Stimulated activated naive CD8-positive, alpha-beta T cell treated with anti-CD3 and anti-CD28 coated beads, Interleukin-15, Interleukin-2, amounts not matched to agents 100 ng/mL and 50 ng/mL, for 24 hours (primary cell): ENCODE measurements around the gene BEGAIN.
"Not testable (repeated sequence)": the region's sequence is repeated elsewhere in the genome, so short reads cannot be mapped to it uniquely, and the experiment has no call there.

ENCODE experiments used
- H3K27ac Mint-ChIP-seq: one replicate; pipeline ENCODE4 v1.8.0; 2021; ENCODE audit warnings: mild to moderate bottlenecking, mixed read lengths
- H3K27me3 Mint-ChIP-seq: one replicate; pipeline ENCODE4 v1.8.0; 2021; ENCODE audit warnings: mixed read lengths
- H3K36me3 Mint-ChIP-seq: one replicate; pipeline ENCODE4 v1.8.0; 2021; ENCODE audit warnings: low read depth, mixed read lengths
- H3K4me1 Mint-ChIP-seq: one replicate; pipeline ENCODE4 v1.8.0; 2021; ENCODE audit warnings: low read depth, mixed read lengths
- H3K4me3 Mint-ChIP-seq: one replicate; pipeline ENCODE4 v1.8.0; 2021; ENCODE audit warnings: mild to moderate bottlenecking, mixed read lengths
- H3K9me3 Mint-ChIP-seq: one replicate; pipeline ENCODE4 v1.8.0; 2021; ENCODE audit warnings: mixed read lengths

BEGAIN gene

DNA sequence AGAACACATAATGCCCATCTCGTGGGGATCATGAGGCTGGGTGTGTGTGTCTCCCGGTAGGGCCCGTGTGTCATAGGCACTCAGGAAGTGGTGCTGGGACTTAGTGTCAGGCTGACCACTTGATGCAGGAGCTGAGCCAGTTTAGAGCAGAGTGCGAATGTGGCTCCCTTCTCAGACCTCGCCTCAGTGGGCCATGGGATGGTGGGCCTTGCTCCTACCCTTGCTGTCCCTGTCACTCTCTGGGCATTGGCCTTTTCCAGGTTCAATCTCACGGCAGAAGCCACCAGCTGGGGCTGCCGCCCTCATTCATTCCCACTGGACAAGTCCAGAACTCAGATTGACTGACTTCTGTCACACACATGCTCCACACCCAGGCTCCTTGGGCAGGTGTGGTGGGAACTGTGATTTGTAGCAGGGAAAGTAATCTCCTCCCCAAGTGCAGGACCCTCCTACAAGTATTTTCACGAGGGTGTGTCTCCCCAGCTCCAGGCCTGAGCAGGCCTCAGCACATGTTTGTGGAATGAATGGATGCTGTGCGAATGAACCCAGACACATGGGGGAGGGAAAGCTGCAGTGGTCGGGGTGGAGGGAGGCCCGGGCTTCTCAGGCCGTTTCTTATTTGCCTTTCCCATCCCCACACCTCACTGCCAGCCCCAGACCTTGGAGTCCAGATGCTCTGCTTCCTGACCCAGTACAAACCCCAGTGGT lies 54.9 kb downstream of the BEGAIN start:
- Mint-ChIP-seq H3K27me3 (no peaks in the 10 kb centered on the region), H3K9me3 (no peaks in the 10 kb centered on the region), H3K4me3 (no peak overlapping the region), H3K27ac (no peak overlapping the region), H3K4me1 (no peaks in the 10 kb centered on the region), H3K36me3 (no peaks in the 10 kb centered on the region)

DNA sequence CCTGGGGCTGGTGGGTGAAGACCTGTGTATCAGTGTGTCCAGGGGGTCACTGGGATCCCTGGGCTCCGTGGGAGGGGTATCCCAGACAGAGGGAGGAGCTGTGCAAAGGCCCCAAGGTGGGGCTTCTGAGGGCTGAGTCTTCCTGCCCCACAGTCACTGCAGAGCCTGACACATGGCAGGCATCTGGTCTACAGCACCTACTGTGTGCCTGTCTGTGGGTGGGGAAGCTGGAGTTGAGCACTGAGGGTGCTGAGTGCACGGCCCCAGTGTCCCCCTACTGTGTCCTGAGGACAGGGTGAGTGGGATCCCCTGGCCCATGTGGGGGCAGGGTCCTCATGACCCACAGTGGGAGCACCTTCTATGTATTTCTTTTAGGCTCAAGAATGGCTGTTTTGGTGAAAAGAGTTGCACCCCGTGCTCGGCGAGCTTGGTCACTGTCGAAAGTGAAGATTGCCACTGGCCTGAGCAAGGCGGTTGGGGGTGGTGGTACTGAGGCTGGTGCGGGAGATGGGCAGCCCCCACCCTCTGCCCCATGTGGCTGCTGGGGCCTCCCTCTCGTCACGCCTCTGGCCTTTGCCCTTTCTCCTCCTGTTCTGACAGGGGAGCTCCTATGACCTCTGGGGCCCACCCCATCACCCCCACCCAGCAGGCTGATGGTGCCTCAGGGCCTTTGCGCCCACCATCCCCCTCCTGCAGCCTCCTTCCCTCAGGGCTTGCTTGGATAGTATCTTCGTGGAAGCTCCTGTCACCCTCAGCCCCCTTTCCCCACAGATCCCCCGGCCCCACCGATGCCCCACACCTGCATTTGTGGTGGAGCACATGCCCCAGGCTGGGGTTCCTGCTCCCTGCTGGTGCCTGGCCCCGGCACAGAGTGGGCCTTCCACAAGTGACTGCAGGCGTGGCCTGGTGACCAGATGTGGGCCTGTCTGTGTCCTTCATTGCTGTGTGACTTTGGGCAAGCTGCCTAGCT lies 55.8 kb downstream of the BEGAIN start:
- Mint-ChIP-seq H3K36me3 (no peaks in the 10 kb centered on the region), H3K27me3 (no peaks in the 10 kb centered on the region), H3K4me3 (no peak overlapping the region), H3K27ac (no peak overlapping the region), H3K4me1 (no peaks in the 10 kb centered on the region), H3K9me3 (no peaks in the 10 kb centered on the region)

DNA sequence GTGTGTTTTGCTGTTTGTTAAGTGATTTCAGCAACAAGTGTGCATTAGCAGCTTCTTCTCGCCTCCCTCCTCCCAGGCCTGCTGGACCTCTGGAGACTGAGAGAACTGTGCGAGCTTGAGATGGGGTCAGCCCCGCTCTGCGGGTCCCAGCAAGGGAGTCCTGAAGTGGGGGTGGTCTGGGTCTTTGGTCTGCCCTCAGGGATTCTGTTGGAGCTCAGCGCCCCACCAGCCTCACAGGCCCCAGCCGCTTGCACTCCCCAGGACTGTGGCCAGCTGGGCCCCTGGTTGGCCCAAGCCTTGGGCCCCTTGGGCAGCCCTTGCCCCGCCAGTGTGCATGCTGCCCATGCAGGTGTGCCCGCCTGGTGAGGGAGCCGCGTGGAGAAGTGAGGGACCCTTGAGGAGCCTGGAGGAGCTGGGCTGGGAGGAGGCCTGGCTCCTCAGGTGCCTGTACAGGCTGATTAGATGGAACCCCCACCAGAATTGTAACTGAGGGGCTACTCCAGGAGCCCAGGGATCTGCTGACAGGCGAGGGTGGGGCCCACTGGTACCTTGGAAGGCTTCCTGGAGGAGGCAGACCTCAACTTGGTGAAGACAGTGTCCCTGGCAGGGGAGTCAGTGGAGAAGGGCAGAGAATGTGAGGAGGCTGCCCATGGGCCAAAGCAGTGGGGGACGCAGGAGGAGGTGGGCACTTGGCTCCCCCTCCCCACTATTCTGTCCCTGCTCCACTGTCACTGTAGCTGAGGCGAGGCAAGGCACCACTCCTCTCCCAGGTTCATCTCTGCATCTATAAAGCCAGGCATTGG lies 56.7 kb downstream of the BEGAIN start:
- no peaks in the 10 kb centered on the region for H3K36me3 Mint-ChIP-seq
- no peak overlapping the region for H3K27ac Mint-ChIP-seq
- H3K4me3 Mint-ChIP-seq: no peak overlapping the region
- H3K4me1 Mint-ChIP-seq: no peaks in the 10 kb centered on the region
- no peaks in the 10 kb centered on the region for H3K9me3 Mint-ChIP-seq
- H3K27me3 Mint-ChIP-seq: no peaks in the 10 kb centered on the region

DNA sequence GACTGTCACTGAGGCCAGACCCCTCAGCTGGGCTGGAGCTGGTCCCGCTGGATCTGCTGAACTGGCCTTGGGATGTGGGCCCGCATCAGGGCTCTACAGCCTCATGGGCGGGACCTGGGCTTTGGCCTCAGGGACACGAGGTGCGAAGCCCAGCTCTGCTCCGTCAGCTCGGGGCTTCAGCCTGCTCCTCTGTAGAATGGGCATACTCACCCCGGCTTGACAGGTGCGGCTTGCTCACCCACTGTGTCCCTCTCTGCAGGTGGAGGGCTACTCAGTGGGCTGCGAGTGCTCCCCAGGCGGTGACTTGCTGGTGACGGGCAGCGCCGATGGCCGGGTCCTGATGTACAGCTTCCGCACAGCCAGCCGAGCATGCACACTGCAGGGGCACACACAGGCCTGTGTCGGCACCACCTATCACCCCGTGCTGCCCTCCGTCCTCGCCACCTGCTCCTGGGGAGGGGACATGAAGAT lies 57.6 kb downstream of the BEGAIN start:
- no peak overlapping the region for H3K4me3 Mint-ChIP-seq
- no peak overlapping the region for H3K27ac Mint-ChIP-seq
- no peaks in the 10 kb centered on the region for H3K9me3 Mint-ChIP-seq
- no peaks in the 10 kb centered on the region for H3K27me3 Mint-ChIP-seq
- no peaks in the 10 kb centered on the region for H3K36me3 Mint-ChIP-seq
- no peaks in the 10 kb centered on the region for H3K4me1 Mint-ChIP-seq

DNA sequence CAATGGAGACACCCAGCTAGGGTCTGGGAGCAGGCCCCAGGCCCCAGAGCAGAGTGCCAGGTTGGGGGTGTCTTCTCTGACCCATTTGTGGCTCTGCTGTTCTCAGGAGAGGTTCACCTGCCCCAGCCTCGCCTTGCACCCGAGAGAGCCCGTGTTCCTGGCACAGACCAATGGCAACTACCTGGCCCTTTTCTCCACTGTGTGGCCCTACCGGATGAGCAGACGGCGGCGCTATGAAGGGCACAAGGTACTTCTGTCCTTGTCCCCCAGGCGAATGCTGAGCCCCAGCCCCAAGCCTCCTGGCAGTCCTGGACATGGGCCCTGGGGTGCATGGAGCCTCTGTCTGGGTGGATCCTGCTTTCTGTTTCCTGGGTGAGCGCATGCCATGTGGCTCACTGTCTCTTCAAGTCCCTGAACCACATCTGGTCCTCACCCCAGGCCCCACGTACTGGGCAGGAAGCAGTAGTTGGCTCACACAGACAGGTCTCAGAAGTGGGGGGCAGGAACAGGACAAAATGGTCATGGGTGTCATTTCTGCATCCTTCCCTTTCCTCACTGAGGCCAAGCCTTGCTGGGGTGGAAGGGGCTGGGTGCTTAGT lies 58.2 kb downstream of the BEGAIN start:
- Mint-ChIP-seq H3K4me3 (no peak overlapping the region), H3K4me1 (no peaks in the 10 kb centered on the region), H3K9me3 (no peaks in the 10 kb centered on the region), H3K27me3 (no peaks in the 10 kb centered on the region), H3K36me3 (no peaks in the 10 kb centered on the region), H3K27ac (no peak overlapping the region)

DNA sequence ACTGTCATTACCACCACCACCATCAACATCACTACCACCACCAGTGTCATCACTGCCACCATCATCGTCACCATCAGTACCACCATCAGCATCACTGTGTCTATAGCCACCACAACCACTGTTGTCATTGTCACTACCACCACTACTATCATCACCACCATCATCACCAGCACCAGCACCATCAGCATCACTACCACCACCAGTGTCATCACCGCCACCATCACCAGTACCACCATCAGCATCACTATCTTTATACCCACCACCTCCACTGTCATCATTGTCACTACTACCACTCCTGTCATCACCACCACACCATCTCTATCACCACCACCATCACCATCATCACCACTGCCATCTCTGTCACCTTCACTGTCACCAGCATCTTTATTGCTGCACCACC lies 60.6 kb downstream of the BEGAIN start:
- H3K36me3 Mint-ChIP-seq: no peaks in the 10 kb centered on the region
- H3K4me3 Mint-ChIP-seq: no peak overlapping the region
- H3K9me3 Mint-ChIP-seq: no peaks in the 10 kb centered on the region
- no peaks in the 10 kb centered on the region for H3K27me3 Mint-ChIP-seq
- no peaks in the 10 kb centered on the region for H3K4me1 Mint-ChIP-seq
- H3K27ac Mint-ChIP-seq: no peak overlapping the region

DNA sequence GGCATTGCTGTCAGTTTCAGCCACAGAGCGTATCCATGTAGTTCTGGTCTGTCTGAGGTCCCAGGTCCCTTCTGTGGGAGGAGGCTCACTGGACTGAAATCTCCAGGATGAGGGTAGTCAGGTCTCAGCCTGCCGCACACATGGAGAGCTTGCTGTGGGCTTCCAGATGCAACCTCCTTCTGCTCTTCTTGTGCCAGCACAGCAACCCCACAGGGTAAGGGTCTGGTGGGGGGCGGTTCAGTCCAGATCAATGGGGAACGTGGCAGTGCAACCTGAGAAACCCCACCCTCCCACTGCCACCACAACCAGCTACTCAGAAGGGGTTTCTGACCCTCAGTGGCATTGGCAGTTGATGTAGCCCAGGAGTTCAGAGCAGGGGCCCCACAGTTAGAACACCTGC lies 61.2 kb downstream of the BEGAIN start:
- no peaks in the 10 kb centered on the region for H3K9me3 Mint-ChIP-seq
- no peak overlapping the region for H3K27ac Mint-ChIP-seq
- no peaks in the 10 kb centered on the region for H3K27me3 Mint-ChIP-seq
- H3K4me3 Mint-ChIP-seq: no peak overlapping the region
- H3K36me3 Mint-ChIP-seq: no peaks in the 10 kb centered on the region
- no peaks in the 10 kb centered on the region for H3K4me1 Mint-ChIP-seq

DNA sequence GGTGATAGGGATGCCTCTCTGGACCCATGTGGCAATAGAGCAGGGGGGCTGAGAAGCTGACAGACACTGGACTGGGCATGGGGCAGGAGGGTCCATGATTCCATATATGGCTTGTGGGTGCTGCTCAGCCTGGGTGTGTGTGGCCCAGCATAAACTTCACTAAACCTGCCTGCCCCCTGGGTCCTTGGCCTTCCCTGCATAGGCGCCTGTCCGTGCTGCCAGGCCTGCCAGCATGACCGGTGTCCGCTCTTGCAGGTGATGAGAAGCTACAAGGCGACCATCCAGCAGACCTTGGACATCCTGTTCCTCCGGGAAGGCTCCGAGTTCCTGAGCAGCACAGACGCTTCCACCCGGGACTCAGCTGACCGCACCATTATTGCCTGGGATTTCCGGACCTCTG lies 61.6 kb downstream of the BEGAIN start:
- H3K4me3 Mint-ChIP-seq: no peak overlapping the region
- H3K36me3 Mint-ChIP-seq: no peaks in the 10 kb centered on the region
- no peaks in the 10 kb centered on the region for H3K4me1 Mint-ChIP-seq
- H3K9me3 Mint-ChIP-seq: no peaks in the 10 kb centered on the region
- no peak overlapping the region for H3K27ac Mint-ChIP-seq
- H3K27me3 Mint-ChIP-seq: no peaks in the 10 kb centered on the region

DNA sequence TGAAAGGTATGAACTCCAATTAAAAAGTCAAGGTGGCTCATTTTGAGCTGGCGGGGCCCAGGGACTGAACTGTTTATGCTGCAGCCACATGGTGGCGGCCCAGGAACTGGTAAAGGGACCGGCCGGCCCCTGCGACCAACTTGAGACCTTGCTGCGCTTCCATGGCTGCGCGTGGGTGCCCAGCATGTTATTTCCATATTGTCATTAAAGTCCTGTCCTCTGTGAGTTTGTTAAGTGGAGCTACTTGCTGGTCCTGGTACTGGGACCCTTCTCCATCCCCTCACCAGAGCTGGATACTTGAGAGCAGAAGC lies 62.3 kb downstream of the BEGAIN start:
- Mint-ChIP-seq H3K4me3 (no peak overlapping the region), H3K36me3 (no peaks in the 10 kb centered on the region), H3K4me1 (no peaks in the 10 kb centered on the region), H3K27me3 (no peaks in the 10 kb centered on the region), H3K9me3 (no peaks in the 10 kb centered on the region), H3K27ac (no peak overlapping the region)

DNA sequence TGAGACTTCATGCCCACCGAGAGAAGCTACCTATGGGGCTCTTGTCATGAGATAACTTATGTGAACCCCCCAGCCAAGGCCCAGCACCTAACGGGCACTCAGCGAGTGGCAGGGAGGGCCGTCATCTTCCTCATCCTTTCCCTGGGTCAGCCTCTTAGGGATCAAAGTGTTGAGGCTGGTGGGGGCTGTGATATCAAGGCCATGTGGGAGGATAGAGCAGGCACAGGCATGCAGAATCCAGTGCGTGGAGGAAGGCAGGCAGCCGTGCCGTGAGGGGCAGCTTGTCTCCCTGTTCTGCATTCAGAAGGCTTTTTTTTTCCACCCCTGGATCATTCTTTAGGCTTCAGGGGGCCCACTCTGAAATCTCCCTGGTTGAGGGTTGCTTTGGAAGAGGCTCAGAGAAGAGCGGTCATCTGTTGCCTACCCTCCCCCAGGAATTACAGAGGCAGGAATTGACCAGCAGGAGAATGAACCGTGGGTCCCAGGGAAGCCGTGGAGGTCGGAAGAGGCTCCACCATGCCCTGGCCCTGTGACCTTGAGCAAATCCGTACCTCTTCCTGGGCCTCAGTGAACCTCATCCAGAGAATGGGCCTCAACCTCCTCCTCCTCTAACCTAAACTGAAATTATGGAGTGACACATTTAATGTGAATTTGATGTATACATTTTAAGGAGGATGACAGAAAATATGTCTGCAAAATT lies 62.8 kb downstream of the BEGAIN start:
- no peaks in the 10 kb centered on the region for H3K9me3 Mint-ChIP-seq
- H3K4me1 Mint-ChIP-seq: no peaks in the 10 kb centered on the region
- no peaks in the 10 kb centered on the region for H3K36me3 Mint-ChIP-seq

DNA sequence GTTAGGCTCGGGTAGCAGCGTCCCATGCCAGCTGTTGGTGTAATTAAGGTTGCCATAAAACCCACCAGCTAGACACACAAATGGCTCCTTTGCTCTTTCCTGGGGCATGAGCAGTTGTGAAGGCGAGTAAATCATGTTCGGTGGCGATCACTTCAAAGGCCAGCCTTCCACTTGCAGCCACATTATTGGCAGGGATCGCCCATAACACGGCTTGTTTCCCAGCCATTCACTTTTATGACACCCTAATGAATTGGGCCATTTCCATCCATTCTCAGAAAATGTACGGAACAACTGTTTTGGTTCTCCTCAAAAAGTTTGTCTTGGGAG lies 63.4 kb downstream of the BEGAIN start:
- H3K4me3 Mint-ChIP-seq: no peak overlapping the region
- H3K36me3 Mint-ChIP-seq: no peaks in the 10 kb centered on the region
- no peaks in the 10 kb centered on the region for H3K4me1 Mint-ChIP-seq
- no peaks in the 10 kb centered on the region for H3K9me3 Mint-ChIP-seq
- no peaks in the 10 kb centered on the region for H3K27me3 Mint-ChIP-seq
- H3K27ac Mint-ChIP-seq: no peak overlapping the region

More for the DNA sequence above, 62.8 kb downstream of the BEGAIN start:
- Mint-ChIP-seq H3K4me3 (no peak overlapping the region), H3K27me3 (no peaks in the 10 kb centered on the region), H3K27ac (no peak overlapping the region)

DNA sequence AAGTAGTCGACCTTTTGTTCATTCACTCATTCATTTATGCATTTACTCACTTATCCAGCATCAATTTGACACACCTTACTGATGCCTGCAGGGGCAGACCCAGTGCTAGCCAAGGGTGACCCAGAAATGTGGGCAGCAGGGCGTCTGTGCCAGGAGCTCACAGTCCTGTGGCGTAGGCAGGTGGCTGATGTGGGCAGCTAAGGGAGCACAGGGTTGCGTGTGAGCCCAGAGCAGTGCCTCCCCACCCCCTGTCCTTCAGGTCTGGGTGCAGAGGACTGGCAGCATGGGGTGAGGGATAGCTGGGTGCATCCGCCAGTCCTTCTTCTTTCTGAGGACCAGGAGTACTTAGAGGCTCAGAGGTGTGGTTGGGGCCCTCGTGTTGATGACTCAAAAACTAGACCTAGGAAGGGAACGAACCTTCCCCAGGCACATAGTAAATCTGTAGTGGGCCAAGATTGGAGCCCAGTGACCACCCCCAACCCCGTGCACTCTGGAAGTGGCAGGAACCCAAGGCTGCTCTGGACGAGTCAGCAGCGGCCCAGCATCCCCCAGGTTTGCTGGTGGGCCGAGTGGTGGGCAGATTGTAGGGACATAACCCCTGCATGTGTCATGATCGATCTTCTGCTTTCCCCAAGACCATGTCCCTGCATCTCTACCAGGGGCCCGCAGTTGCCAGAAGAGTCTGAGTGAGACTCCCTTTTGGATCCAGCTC lies 63.9 kb downstream of the BEGAIN start:
- no peaks in the 10 kb centered on the region for H3K9me3 Mint-ChIP-seq
- no peaks in the 10 kb centered on the region for H3K36me3 Mint-ChIP-seq
- H3K4me3 Mint-ChIP-seq: no peak overlapping the region
- no peaks in the 10 kb centered on the region for H3K27me3 Mint-ChIP-seq
- H3K4me1 Mint-ChIP-seq: no peaks in the 10 kb centered on the region
- H3K27ac Mint-ChIP-seq: no peak overlapping the region

DNA sequence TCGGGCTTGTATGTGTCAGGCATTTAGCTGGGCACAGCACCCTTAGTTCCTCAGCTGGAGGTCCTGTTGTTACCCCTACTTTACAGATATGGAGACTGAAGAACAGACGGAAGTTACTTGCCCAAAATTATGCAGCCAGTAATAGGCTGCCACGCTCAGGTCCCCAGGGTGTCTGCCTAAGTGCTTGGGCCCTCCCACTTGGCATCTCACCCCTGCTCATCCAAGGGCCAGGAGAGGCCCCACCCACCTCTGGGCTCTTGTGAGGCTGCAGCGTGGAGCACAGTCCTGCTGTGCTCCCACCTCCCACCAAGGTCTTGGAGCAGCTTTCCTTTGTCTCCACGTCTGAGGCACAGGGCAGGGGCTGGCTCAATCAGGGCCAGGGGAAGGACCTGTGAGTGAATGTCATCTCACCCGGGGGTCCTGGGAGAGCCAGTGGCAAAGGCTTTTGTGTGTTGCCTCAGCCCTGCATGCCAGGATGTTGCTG lies 64.6 kb downstream of the BEGAIN start:
- H3K4me1 Mint-ChIP-seq: no peaks in the 10 kb centered on the region
- no peaks in the 10 kb centered on the region for H3K9me3 Mint-ChIP-seq
- H3K27me3 Mint-ChIP-seq: no peaks in the 10 kb centered on the region
- H3K4me3 Mint-ChIP-seq: no peak overlapping the region
- no peak overlapping the region for H3K27ac Mint-ChIP-seq
- no peaks in the 10 kb centered on the region for H3K36me3 Mint-ChIP-seq

DNA sequence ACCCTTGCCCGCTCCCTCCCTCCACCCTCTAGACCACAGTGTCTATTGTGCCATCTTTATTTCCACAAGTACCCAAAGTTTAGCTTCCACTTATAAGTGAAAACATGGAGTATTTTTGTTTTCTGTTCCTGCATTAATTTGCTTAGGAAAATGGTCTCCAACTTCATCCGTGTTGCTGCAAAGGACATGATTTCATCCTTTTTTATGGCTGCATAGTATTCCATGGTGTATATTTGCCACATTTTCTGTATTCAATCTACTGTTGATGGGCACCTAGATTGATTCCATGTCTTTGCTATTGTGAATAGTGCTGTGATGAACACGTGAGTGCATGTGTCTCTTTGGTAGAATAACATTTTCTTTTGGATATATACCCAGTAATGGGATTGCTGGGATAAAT lies 81.2 kb downstream of the BEGAIN start:
- H3K4me3 Mint-ChIP-seq: not testable (repeated sequence)

More for the DNA sequence above, 81.2 kb downstream of the BEGAIN start:
- not testable (repeated sequence) for H3K9me3 Mint-ChIP-seq, H3K4me1 Mint-ChIP-seq, H3K27ac Mint-ChIP-seq, H3K27me3 Mint-ChIP-seq
- peaks cover 19% of the 10 kb centered on the region for H3K36me3 Mint-ChIP-seq
